Testis (tissue), 2 donors: ENCODE measurements around the gene EDAR.

Experiments
- POLR2A ChIP-seq: fragments of 450-650 bp; IDR thresholded peaks from one replicate; pipeline ENCODE4 v1.6.1; 2017; ENCODE audit warnings: antibody characterized with exemption, mild to moderate bottlenecking, moderate library complexity
- TF ChIP-seq, protein P1 (sequence below), 3 experiments: fragments of 450-650 bp in 2 of 3; fragments of 200-600 bp in 1 of 3; sonication (generic) in 1 of 3; IDR thresholded peaks; one replicate each; pipeline ENCODE4 v1.5.1; 2016 to 2019; ENCODE audit warnings: antibody characterized with exemption in 3 of 3, mild to moderate bottlenecking in 2 of 3, moderate library complexity in 1 of 3

DNA sequence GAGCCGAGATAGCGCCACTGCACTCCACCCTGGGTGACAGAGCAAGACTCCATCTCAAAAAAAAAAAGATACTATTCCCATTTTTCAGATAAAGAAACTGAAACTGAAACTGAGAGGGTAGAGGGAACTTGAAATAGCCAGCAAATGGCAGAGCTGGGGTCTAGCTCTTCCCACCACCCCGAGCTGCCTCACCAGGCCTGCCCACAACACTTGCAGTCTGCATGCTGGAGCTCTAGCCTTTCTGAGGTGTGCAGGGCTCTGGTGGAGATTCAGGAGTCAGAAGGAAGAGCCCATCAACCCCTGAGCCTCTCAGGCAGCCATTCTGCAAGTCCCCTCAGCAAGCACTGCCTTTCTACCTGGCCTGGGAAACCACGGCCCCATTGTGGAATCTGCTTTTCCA is 14.3 kb downstream of the EDAR start:
- TF ChIP-seq, protein P1, sequence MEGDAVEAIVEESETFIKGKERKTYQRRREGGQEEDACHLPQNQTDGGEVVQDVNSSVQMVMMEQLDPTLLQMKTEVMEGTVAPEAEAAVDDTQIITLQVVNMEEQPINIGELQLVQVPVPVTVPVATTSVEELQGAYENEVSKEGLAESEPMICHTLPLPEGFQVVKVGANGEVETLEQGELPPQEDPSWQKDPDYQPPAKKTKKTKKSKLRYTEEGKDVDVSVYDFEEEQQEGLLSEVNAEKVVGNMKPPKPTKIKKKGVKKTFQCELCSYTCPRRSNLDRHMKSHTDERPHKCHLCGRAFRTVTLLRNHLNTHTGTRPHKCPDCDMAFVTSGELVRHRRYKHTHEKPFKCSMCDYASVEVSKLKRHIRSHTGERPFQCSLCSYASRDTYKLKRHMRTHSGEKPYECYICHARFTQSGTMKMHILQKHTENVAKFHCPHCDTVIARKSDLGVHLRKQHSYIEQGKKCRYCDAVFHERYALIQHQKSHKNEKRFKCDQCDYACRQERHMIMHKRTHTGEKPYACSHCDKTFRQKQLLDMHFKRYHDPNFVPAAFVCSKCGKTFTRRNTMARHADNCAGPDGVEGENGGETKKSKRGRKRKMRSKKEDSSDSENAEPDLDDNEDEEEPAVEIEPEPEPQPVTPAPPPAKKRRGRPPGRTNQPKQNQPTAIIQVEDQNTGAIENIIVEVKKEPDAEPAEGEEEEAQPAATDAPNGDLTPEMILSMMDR (IDR thresholded peaks at IDR 0.05): no peak
- no peak for TF ChIP-seq POLR2A
